SK-N-SH (cell line): ENCODE measurements around the gene ARMC9.

Source experiments
- CHD2 ChIP-seq: fragments of 150-350 bp; IDR thresholded peaks from 2 replicates; pipeline ENCODE4 v1.6.1; 2018; ENCODE audit warnings: low read length; ENCODE audit not compliant: partially characterized antibody
- EP300 ChIP-seq, 2 experiments: IDR thresholded peaks; 2 replicates each; pipeline versions ENCODE4 v1.4.0 to v1.6.1; 2012; ENCODE audit warnings: borderline replicate concordance in 1 of 2, low read depth in 1 of 2, low read length in 1 of 2
- EZH2phosphoT487 ChIP-seq: fragments of 200-600 bp; sonication (generic); IDR thresholded peaks from 2 replicates; pipeline ENCODE4 v1.6.1; 2017; ENCODE audit warnings: low read depth, mixed run types, mild to moderate bottlenecking, antibody characterized with exemption, moderate library complexity, borderline replicate concordance
- FOXJ3 ChIP-seq: sonication (generic); formaldehyde crosslinking; IDR thresholded peaks from 2 replicates; pipeline ENCODE4 v1.5.1; 2020; ENCODE audit warnings: mild to moderate bottlenecking, missing genetic modification reagents
- GABPA ChIP-seq: IDR thresholded peaks from 2 replicates; pipeline ENCODE4 v1.4.0; 2012; ENCODE audit warnings: low read depth, mild to moderate bottlenecking
- GATA2 ChIP-seq: sonication (generic); formaldehyde crosslinking; IDR thresholded peaks from 2 replicates; pipeline ENCODE4 v1.5.0; 2020; ENCODE audit warnings: mild to moderate bottlenecking, missing genetic modification reagents
- MXI1 ChIP-seq: IDR thresholded peaks from 2 replicates; pipeline ENCODE4 v1.6.1; 2012; ENCODE audit warnings: mild to moderate bottlenecking, low read depth, low read length, improper control_type of control experiment
- NFIC ChIP-seq: IDR thresholded peaks from 2 replicates; pipeline ENCODE4 v1.4.0; 2012; ENCODE audit warnings: borderline replicate concordance
- POLR2AphosphoS5 ChIP-seq: IDR thresholded peaks from 2 replicates; pipeline ENCODE4 v1.6.1; 2012; ENCODE audit warnings: low read depth, low read length
- RAD21 ChIP-seq: IDR thresholded peaks from 2 replicates; pipeline ENCODE4 v1.6.1; 2012; ENCODE audit warnings: mild to moderate bottlenecking, low read length
- RFX5 ChIP-seq: IDR thresholded peaks from 2 replicates; pipeline ENCODE4 v1.6.1; 2012; ENCODE audit warnings: mild to moderate bottlenecking, improper control_type of control experiment, low read length
- TF ChIP-seq, protein P1 (sequence below): fragments of 200-600 bp; sonication (generic); IDR thresholded peaks from 2 replicates; pipeline ENCODE4 v1.6.1; 2017; ENCODE audit warnings: antibody characterized with exemption, mild to moderate bottlenecking, moderate library complexity
- TF ChIP-seq, protein P2 (sequence below): IDR thresholded peaks from 2 replicates; pipeline ENCODE4; 2012
- TF ChIP-seq, protein P3 (sequence below): IDR thresholded peaks from 2 replicates; pipeline ENCODE4 v1.4.0; 2012; ENCODE audit warnings: low read depth

DNA sequence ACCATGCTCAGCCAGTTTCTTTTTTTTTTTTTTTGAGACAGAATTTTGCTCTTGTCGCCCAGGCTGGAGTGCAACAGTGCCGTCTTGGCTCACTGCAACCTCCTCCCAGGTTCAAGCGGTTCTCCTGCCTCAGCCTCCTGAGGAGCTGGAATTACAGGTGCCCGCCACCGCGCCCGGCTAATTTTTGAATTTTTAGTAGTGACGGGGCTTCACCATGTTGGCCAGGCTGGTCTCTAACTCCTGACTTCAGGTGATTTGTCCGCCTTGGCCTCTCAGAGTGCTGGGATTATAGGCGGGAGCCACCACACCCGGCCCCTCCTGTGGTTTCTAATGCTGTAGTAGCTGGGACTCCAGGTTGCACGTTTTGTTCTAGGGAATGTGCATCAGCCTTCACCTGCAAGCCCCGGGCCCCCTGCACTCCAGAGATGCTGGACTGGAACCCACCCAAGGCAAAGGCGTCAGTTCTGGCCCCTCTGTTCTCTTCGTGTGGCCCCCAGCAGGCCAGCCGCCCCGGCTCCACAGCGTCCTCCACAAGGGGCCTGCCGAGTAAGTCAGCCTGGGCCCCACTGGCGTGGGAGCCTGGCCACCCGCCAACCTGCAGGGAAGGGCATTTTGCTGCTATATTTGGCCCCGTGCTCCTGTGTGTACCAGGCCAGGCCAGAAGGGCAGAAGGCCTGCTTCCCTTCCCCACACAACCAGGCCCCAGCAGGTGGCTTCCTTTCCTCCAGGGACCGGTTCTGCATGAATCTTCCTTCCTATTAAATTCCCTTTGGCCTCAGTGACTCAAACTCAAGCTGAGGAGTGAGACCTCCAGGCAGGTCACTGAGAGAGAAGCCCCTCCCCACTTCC lies 171.4 kb downstream of the ARMC9 start:
- TF ChIP-seq, protein P1, sequence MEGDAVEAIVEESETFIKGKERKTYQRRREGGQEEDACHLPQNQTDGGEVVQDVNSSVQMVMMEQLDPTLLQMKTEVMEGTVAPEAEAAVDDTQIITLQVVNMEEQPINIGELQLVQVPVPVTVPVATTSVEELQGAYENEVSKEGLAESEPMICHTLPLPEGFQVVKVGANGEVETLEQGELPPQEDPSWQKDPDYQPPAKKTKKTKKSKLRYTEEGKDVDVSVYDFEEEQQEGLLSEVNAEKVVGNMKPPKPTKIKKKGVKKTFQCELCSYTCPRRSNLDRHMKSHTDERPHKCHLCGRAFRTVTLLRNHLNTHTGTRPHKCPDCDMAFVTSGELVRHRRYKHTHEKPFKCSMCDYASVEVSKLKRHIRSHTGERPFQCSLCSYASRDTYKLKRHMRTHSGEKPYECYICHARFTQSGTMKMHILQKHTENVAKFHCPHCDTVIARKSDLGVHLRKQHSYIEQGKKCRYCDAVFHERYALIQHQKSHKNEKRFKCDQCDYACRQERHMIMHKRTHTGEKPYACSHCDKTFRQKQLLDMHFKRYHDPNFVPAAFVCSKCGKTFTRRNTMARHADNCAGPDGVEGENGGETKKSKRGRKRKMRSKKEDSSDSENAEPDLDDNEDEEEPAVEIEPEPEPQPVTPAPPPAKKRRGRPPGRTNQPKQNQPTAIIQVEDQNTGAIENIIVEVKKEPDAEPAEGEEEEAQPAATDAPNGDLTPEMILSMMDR: no peak
- TF ChIP-seq FOXJ3 (CRISPR knock-in tag) (no peak), MXI1 (no peak), RAD21 (no peak), EP300 (IDR thresholded peaks at IDR 0.05; ENCODE audit: borderline replicate concordance in 1 of 2, low read depth in 1 of 2, low read length in 1 of 2) (no peak), CHD2 (no peak), GABPA (no peak), POLR2AphosphoS5 (no peak), GATA2 (no peak), EZH2phosphoT487 (no peak), NFIC (no peak), RFX5 (no peak)
- TF ChIP-seq, protein P2, sequence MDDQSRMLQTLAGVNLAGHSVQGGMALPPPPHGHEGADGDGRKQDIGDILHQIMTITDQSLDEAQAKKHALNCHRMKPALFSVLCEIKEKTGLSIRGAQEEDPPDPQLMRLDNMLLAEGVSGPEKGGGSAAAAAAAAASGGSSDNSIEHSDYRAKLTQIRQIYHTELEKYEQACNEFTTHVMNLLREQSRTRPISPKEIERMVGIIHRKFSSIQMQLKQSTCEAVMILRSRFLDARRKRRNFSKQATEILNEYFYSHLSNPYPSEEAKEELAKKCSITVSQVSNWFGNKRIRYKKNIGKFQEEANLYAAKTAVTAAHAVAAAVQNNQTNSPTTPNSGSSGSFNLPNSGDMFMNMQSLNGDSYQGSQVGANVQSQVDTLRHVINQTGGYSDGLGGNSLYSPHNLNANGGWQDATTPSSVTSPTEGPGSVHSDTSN: no peak
- TF ChIP-seq, protein P3, sequence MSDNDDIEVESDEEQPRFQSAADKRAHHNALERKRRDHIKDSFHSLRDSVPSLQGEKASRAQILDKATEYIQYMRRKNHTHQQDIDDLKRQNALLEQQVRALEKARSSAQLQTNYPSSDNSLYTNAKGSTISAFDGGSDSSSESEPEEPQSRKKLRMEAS: no peak
